B cell (primary cell): ENCODE data around the gene SSR2. TPM values are rescaled to one million over a fixed set of nuclear protein-coding genes. Genes with fewer than 3 reads are reported as not detected.

Experiments used
- ATAC-seq: fragments of 200-7000 bp; cut with Tn5 transposase; one replicate; pipeline ENCODE4 v1.10.0; 2021; ENCODE audit warnings: low read depth, mild to moderate bottlenecking, moderate number of reproducible peaks, moderate library complexity
- CTCF ChIA-PET: fragments of 350-600 bp; sonication (Branson Sonifier 250); formaldehyde crosslinking; loops from one replicate; lab custom pipeline; 2021; ENCODE audit warnings: antibody characterized with exemption, inconsistent platforms; lab: Charles Lee
- POLR2A ChIA-PET: fragments of 350-600 bp; sonication (Branson Sonifier 250); formaldehyde crosslinking; loops from one replicate; lab custom pipeline; 2021; ENCODE audit warnings: antibody characterized with exemption; lab: Charles Lee
- DNase-seq: peaks from one replicate; pipeline ENCODE4 v3.0.0; 2013
- H2AFZ ChIP-seq: 2 replicates; pipeline ENCODE4 v1.6.1; 2012; ENCODE audit warnings: mild to moderate bottlenecking, low read depth, low read length; ENCODE audit not compliant: insufficient read depth, poor library complexity, severe bottlenecking
- H3K27ac ChIP-seq, 2 donors: 1 replicate in 1 of 2; 2 replicates in 1 of 2; pipeline ENCODE4 v1.5.1; 2012 to 2013; ENCODE audit warnings: low read length in 2 of 2, mild to moderate bottlenecking in 2 of 2, moderate library complexity in 1 of 2
- H3K27me3 ChIP-seq, 4 experiments: fragments of 200-600 bp in 1 of 4; sonication (generic) in 1 of 4; replicated peaks in 1 of 4; 1 replicate in 2 of 4; 2 replicates in 2 of 4; pipeline versions ENCODE4 v1.6.1 to v1.7.0; 2013 to 2016; ENCODE audit warnings: low read length in 3 of 4, mild to moderate bottlenecking in 2 of 4, mixed read lengths in 1 of 4, moderate library complexity in 1 of 4; ENCODE audit not compliant: insufficient read depth in 4 of 4, control insufficient read depth in 3 of 4; ENCODE audit errors: control extremely low read depth in 1 of 4
- H3K36me3 ChIP-seq, 2 experiments: replicated peaks in 1 of 2; 1 replicate in 1 of 2; 2 replicates in 1 of 2; pipeline versions ENCODE4 v1.6.1 to v1.7.1; 2013; ENCODE audit warnings: low read length in 1 of 2; ENCODE audit not compliant: insufficient read depth in 2 of 2, control insufficient read depth in 1 of 2; ENCODE audit errors: control extremely low read depth in 1 of 2, extremely low read depth in 1 of 2
- H3K4me1 ChIP-seq, 2 donors: fragments of 200-600 bp in 1 of 2; sonication (generic) in 1 of 2; 1 replicate in 1 of 2; 2 replicates in 1 of 2; pipeline versions ENCODE4 v1.5.1 to v1.6.1; 2013 to 2017; ENCODE audit warnings: low read length in 2 of 2; ENCODE audit not compliant: control insufficient read depth in 2 of 2, insufficient read depth in 2 of 2
- H3K4me2 ChIP-seq: replicated peaks from 2 replicates; pipeline ENCODE3; 2012; ENCODE audit warnings: mild to moderate bottlenecking, low read depth, low read length; ENCODE audit not compliant: poor library complexity, severe bottlenecking
- H3K4me3 ChIP-seq, 5 experiments: fragments of 200-600 bp in 1 of 5; sonication (generic) in 1 of 5; 1 replicate in 3 of 5; 2 replicates in 2 of 5; pipeline versions ENCODE4 v1.5.1 to v1.7.0; 2011 to 2016; ENCODE audit warnings: low read length in 4 of 5, mild to moderate bottlenecking in 4 of 5, low read depth in 2 of 5, control low read depth in 1 of 5, moderate library complexity in 1 of 5; ENCODE audit not compliant: insufficient read depth in 1 of 5; ENCODE audit errors: control extremely low read depth in 1 of 5, extremely low read depth in 1 of 5
- H3K79me2 ChIP-seq: fragments of 200-600 bp; sonication (generic); one replicate; pipeline ENCODE4 v1.6.0; 2016; ENCODE audit warnings: low read length; ENCODE audit not compliant: control insufficient read depth, insufficient read depth
- H3K9ac ChIP-seq: fragments of 200-600 bp; sonication (generic); 2 replicates; pipeline ENCODE4 v1.6.1; 2017; ENCODE audit warnings: mild to moderate bottlenecking, low read length, moderate library complexity
- H3K9me3 ChIP-seq, 3 donors: one replicate each; pipeline versions ENCODE4 v1.6.1 to v1.7.1; 2013; ENCODE audit warnings: low read length in 2 of 3; ENCODE audit not compliant: control insufficient read depth in 2 of 3, insufficient read depth in 1 of 3; ENCODE audit errors: control extremely low read depth in 1 of 3
- H4K20me1 ChIP-seq: 2 replicates; pipeline ENCODE4 v1.6.0; 2012; ENCODE audit warnings: mild to moderate bottlenecking, low read length; ENCODE audit not compliant: insufficient read depth, control insufficient read depth, poor library complexity, severe bottlenecking
- H3K27ac Mint-ChIP-seq: one replicate; pipeline ENCODE4 v1.8.0; 2021; ENCODE audit warnings: mixed read lengths
- H3K27me3 Mint-ChIP-seq: one replicate; pipeline ENCODE4 v1.8.0; 2021; ENCODE audit warnings: mixed read lengths
- H3K4me1 Mint-ChIP-seq: one replicate; pipeline ENCODE4 v1.8.0; 2021; ENCODE audit warnings: mixed read lengths
- H3K4me3 Mint-ChIP-seq: one replicate; pipeline ENCODE4 v1.8.0; 2021; ENCODE audit warnings: mixed read lengths
- H3K9me3 Mint-ChIP-seq: one replicate; pipeline ENCODE4 v1.8.0; 2022; ENCODE audit warnings: mixed read lengths; ENCODE audit not compliant: insufficient read depth
- WGBS: methylation state at CpG from one replicate; pipeline ENCODE4 v1.1.5; 2013; ENCODE audit warnings: missing lambda C conversion rate; ENCODE audit not compliant: insufficient coverage; 5-methylcytosine and 5-hydroxymethylcytosine counted together
- intact Hi-C: fragments of 100-400 bp; cut with micrococcal nuclease; formaldehyde crosslinking; loops from one replicate; pipeline ENCODE4 v1.10.0; 2022
- polyA plus RNA-seq: library from polyadenylated mRNA; depleted of rRNA; stranded (reverse); fragments of >200 nt; gene quantifications from 2 replicates; pipeline ENCODE4 v1.2.3, GENCODE V29; 2012
- total RNA-seq, 2 donors: library from RNA; stranded (reverse); fragments of 120-200 nt in 1 of 2; gene quantifications; 1 replicate in 1 of 2; 2 replicates in 1 of 2; pipeline versions ENCODE4 v1.2.3 to v1.2.4, GENCODE V29; 2013 to 2022
- TF ChIP-seq, protein P1 (sequence below): fragments of 200-600 bp; IDR thresholded peaks from one replicate; pipeline ENCODE4 v1.8.0; 2022; ENCODE audit warnings: antibody characterized with exemption, mild to moderate bottlenecking

Gene SSR2
- total and polyA plus RNA-seq, 2 donors (not counting 1 experiment from before 2014, with no cell fraction given), result 160 to 359 TPM

DNA sequence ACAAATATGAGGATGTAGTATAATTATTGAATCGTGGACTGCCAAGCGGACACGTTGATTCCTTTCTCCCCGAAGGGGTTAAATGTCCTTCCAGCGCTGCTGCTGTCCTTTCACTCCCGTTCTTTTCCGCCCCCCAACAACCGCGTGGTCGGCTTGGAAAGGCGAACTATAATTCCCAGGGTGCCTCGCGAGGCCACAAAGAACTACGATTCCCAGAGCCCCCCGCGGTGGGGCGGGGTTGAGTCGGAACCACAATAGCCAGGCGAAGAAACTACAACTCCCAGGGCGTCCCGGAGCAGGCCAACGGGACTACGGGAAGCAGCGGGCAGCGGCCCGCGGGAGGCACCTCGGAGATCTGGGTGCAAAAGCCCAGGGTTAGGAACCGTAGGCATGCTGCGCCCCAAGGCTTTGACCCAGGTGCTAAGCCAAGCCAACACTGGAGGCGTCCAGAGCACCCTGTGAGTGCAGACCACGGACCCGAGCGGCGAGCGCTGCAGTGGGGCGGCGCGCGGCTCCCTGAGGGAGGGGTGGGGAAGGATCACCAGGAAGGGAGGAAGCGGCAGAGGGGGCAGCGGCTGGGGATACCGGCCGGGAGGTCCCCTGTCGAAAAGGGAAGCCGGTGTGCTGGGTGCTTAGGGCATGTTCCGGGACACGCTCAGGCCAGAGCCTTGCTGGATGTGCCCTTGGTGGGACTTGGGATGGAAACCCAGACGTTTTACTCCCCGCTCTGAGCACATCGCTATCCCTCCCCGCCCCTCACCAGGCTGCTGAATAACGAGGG is 33.9 kb upstream of the SSR2 start, which contains the start of gene LAMTOR2:
Gene LAMTOR2, plus strand, starts transcription at position 283 of the 781 bp plus-strand sequence. Its CDS starts 108 bp downstream, at position 391.
- Mint-ChIP-seq H3K4me3 (peak within 1 kb of the TSS; percentile 92), H3K27ac (peak within 1 kb of the TSS; percentile 92), H3K4me1 (peaks cover 32% of the 10 kb centered on the region), H3K27me3 (no peaks in the 10 kb centered on the region), H3K9me3 (no peaks in the 10 kb centered on the region)
- H3K27me3 ChIP-seq, result no peaks in the 10 kb centered on the region
- H3K9ac ChIP-seq, result peak within 1 kb of the TSS; percentile 79
- ChIA-PET CTCF (no interaction called here), POLR2A (interaction anchor here (0.7 kb wide), 1 partner anchor 76 kb away, joined by 3 read pairs; the partner anchor contains the start of gene ARHGEF2)
- peak within 1 kb of the TSS; percentile 77 to 85 for H3K27ac ChIP-seq
- peaks cover 12% of the 10 kb centered on the region for H3K79me2 ChIP-seq
- H3K4me3 ChIP-seq, result peak within 1 kb of the TSS; percentile 78 to 99 (median 96)
- intact Hi-C loops, result loop anchor here (1.0 to 5.0 kb wide), 7 partner anchors 28 to 782 kb away; partner anchors contain the start of genes ARHGEF2, CLK2, KHDC4 and MEX3A
- no peaks in the 10 kb centered on the region for H3K9me3 ChIP-seq
- DNase-seq (peak; percentile 94), ATAC-seq (peak; percentile 73)
- H4K20me1 ChIP-seq, result no peaks in the 10 kb centered on the region
- TF ChIP-seq, protein P1, sequence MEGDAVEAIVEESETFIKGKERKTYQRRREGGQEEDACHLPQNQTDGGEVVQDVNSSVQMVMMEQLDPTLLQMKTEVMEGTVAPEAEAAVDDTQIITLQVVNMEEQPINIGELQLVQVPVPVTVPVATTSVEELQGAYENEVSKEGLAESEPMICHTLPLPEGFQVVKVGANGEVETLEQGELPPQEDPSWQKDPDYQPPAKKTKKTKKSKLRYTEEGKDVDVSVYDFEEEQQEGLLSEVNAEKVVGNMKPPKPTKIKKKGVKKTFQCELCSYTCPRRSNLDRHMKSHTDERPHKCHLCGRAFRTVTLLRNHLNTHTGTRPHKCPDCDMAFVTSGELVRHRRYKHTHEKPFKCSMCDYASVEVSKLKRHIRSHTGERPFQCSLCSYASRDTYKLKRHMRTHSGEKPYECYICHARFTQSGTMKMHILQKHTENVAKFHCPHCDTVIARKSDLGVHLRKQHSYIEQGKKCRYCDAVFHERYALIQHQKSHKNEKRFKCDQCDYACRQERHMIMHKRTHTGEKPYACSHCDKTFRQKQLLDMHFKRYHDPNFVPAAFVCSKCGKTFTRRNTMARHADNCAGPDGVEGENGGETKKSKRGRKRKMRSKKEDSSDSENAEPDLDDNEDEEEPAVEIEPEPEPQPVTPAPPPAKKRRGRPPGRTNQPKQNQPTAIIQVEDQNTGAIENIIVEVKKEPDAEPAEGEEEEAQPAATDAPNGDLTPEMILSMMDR, result no peak
- 1% methylated on average over 50 of the region's 53 CpGs for WGBS
- peak within 1 kb of the TSS; percentile 94 for H2AFZ ChIP-seq
- peak within 1 kb of the TSS; percentile 91 for H3K4me2 ChIP-seq
- peaks cover 8 to 24% of the 10 kb centered on the region in 2 donors for H3K4me1 ChIP-seq
- H3K36me3 ChIP-seq, result peaks cover 0 to 5% of the 10 kb centered on the region in 2 experiments
